ENCODE data around the gene NARF. TPM values are rescaled to one million over a fixed set of nuclear protein-coding genes. Genes with fewer than 3 reads are reported as not detected.

The NARF gene
- polyA plus RNA-seq, 1 of the 3 experiments (the other 2 are of a cell fraction): 128 TPM

GRCh38 chr17:82416264-82416663 is 42.3 kb upstream of the NARF start (continued):
- no peak for TF ChIP-seq TAF1 (IDR thresholded peaks at IDR 0.05; ENCODE audit: borderline replicate concordance, low read depth, low read length)
- TF ChIP-seq ELF1 (IDR thresholded peaks at IDR 0.05): no peak
- no peak for TF ChIP-seq FOXJ3 (CRISPR knock-in tag; IDR thresholded peaks at IDR 0.05)
- TF ChIP-seq RXRA (IDR thresholded peaks at IDR 0.05; ENCODE audit: borderline replicate concordance, low read depth): no peak
- no peak for TF ChIP-seq CHD2 (IDR thresholded peaks at IDR 0.05; ENCODE audit: low read length, partially characterized antibody)
- no peak for TF ChIP-seq GABPA (IDR thresholded peaks at IDR 0.05; ENCODE audit: low read depth)
- no peak for TF ChIP-seq RCOR1 (IDR thresholded peaks at IDR 0.05; ENCODE audit: low read length)
- no peak for TF ChIP-seq IRF3 (IDR thresholded peaks at IDR 0.05; ENCODE audit: low read depth, low read length)

- peaks cover 3 to 6% of the 10 kb centered on the region in 2 experiments for H3K36me3 ChIP-seq (replicated peaks in 1 of 2; ENCODE audit: control insufficient read depth in 1 of 2, insufficient read depth in 2 of 2, low read length in 1 of 2)
- no peak overlapping the region for H3K4me3 ChIP-seq (ENCODE audit: low read depth in 2 of 2, low read length in 1 of 2)
- H2AFZ ChIP-seq (ENCODE audit: low read depth): no peak overlapping the region
- POLR2A ChIA-PET: interaction anchor here (0.7 to 1.5 kb wide), 2 partner anchors 30 to 40 kb away, joined by 3 to 4 read pairs; no protein-coding TSS in a partner anchor
- H3K27ac ChIP-seq (ENCODE audit: low read depth in 2 of 2, low read length in 1 of 2): no peak overlapping the region
- no peaks in the 10 kb centered on the region for H3K9me2 ChIP-seq
- WGBS (ENCODE audit: low lambda C conversion rate): 90% methylated on average over 6 of the region's 6 CpGs
- CTCF ChIA-PET: interaction anchor here (0.8 to 11.3 kb wide), 14 partner anchors 8 to 211 kb away, joined by 3 to 124 read pairs (median 5); partner anchors contain the start of gene TEX19
- no peaks in the 10 kb centered on the region for H3K27me3 ChIP-seq (ENCODE audit: insufficient read depth)
- H3K9me3 ChIP-seq: no peaks in the 10 kb centered on the region
- H3K79me2 ChIP-seq (ENCODE audit: insufficient read depth): peaks cover 15% of the 10 kb centered on the region
- no peak overlapping the region for H3K9ac ChIP-seq
- DNase-seq: no peak
- peaks cover 8% of the 10 kb centered on the region for H3F3A ChIP-seq (replicated peaks; ENCODE audit: insufficient read depth)
- peaks cover 0 to 13% of the 10 kb centered on the region in 2 experiments; a peak in 2 of 4 replicates for H3K4me1 ChIP-seq (ENCODE audit: control insufficient read depth in 1 of 2, insufficient read depth in 2 of 2, low read depth in 1 of 2, low read length in 1 of 2)
- no peak overlapping the region for H3K4me2 ChIP-seq
- peaks cover 49% of the 10 kb centered on the region for H4K20me1 ChIP-seq (ENCODE audit: insufficient read depth)
- TF ChIP-seq REST (IDR thresholded peaks at IDR 0.05; ENCODE audit: low read depth, low read length) (no peak), CTCF (IDR thresholded peaks at IDR 0.05) (peak; percentile 41)
Observed at GRCh38 chr17:82416771-82417170, 41.8 kb upstream of the NARF start.
